WTC11 (cell line): ENCODE data around the gene MYL6B. TPM values are rescaled to one million over a fixed set of nuclear protein-coding genes. Genes with fewer than 3 reads are reported as not detected.

Experiments
- ESRRA ChIP-seq: sonication (generic); formaldehyde crosslinking; IDR thresholded peaks from 2 replicates; pipeline ENCODE4 v1.8.1; 2022; ENCODE audit warnings: mild to moderate bottlenecking, missing genetic modification reagents, borderline replicate concordance
- ETV6 ChIP-seq: sonication (generic); formaldehyde crosslinking; IDR thresholded peaks from 2 replicates; pipeline ENCODE4 v1.8.1; 2022; ENCODE audit warnings: mild to moderate bottlenecking, missing genetic modification reagents
- FOXK1 ChIP-seq: sonication (generic); formaldehyde crosslinking; IDR thresholded peaks from 2 replicates; pipeline ENCODE4 v1.8.0; 2022; ENCODE audit warnings: mild to moderate bottlenecking, moderate library complexity, missing genetic modification reagents
- GABPB1 ChIP-seq: sonication (generic); formaldehyde crosslinking; IDR thresholded peaks from 2 replicates; pipeline ENCODE4 v1.8.1; 2023; ENCODE audit warnings: mild to moderate bottlenecking, missing genetic modification reagents
- SP1 ChIP-seq: sonication (generic); formaldehyde crosslinking; conservative IDR thresholded peaks from 2 replicates; pipeline ENCODE4 v1.8.1; 2022; ENCODE audit warnings: missing genetic modification reagents
- TCF7 ChIP-seq: sonication (generic); formaldehyde crosslinking; IDR thresholded peaks from 2 replicates; pipeline ENCODE4 v1.8.0; 2022; ENCODE audit warnings: mild to moderate bottlenecking, low read depth, missing genetic modification reagents, moderate library complexity
- TEAD1 ChIP-seq: sonication (generic); formaldehyde crosslinking; IDR thresholded peaks from 2 replicates; pipeline ENCODE4 v1.8.0; 2022; ENCODE audit warnings: mild to moderate bottlenecking, missing genetic modification reagents
- ZNF232 ChIP-seq: sonication (generic); formaldehyde crosslinking; IDR thresholded peaks from 2 replicates; pipeline ENCODE4 v1.8.0; 2022; ENCODE audit warnings: mild to moderate bottlenecking, missing genetic modification reagents
- ZNF263 ChIP-seq: sonication (generic); formaldehyde crosslinking; IDR thresholded peaks from 2 replicates; pipeline ENCODE4 v1.8.1; 2022; ENCODE audit warnings: low read depth, mild to moderate bottlenecking, moderate library complexity, missing genetic modification reagents
- total RNA-seq: library from RNA; stranded (reverse); gene quantifications from 3 replicates; pipeline ENCODE4 v1.2.3, GENCODE V29; 2021
- TF ChIP-seq, protein P1 (sequence below): sonication (generic); formaldehyde crosslinking; conservative IDR thresholded peaks from 2 replicates; pipeline ENCODE4 v1.8.1; 2023; ENCODE audit warnings: mild to moderate bottlenecking, low read depth, missing genetic modification reagents, moderate library complexity
- TF ChIP-seq, protein P2 (sequence below): fragments of 250-450 bp; sonication (Bioruptor Pico); IDR thresholded peaks from 2 replicates; pipeline ENCODE4 v1.9.0; 2021; ENCODE audit warnings: mild to moderate bottlenecking, borderline replicate concordance
- TF ChIP-seq, protein P3 (sequence below): sonication (generic); formaldehyde crosslinking; IDR thresholded peaks from 2 replicates; pipeline ENCODE4 v1.8.0; 2022; ENCODE audit warnings: mild to moderate bottlenecking, missing genetic modification reagents
- TF ChIP-seq, protein P4 (sequence below): sonication (generic); formaldehyde crosslinking; IDR thresholded peaks from 2 replicates; pipeline ENCODE4 v1.8.0; 2022; ENCODE audit warnings: mild to moderate bottlenecking, missing genetic modification reagents
- TF ChIP-seq, protein P5 (sequence below): sonication (generic); formaldehyde crosslinking; IDR thresholded peaks from 2 replicates; pipeline ENCODE4 v1.8.1; 2023; ENCODE audit warnings: mild to moderate bottlenecking, moderate library complexity, missing genetic modification reagents
- TF ChIP-seq, protein P6 (sequence below): sonication (generic); formaldehyde crosslinking; IDR thresholded peaks from 2 replicates; pipeline ENCODE4 v1.8.0; 2022; ENCODE audit warnings: mild to moderate bottlenecking, missing genetic modification reagents

The MYL6B gene
- total RNA-seq, 1 experiment from 2014 or later: 173 TPM

DNA sequence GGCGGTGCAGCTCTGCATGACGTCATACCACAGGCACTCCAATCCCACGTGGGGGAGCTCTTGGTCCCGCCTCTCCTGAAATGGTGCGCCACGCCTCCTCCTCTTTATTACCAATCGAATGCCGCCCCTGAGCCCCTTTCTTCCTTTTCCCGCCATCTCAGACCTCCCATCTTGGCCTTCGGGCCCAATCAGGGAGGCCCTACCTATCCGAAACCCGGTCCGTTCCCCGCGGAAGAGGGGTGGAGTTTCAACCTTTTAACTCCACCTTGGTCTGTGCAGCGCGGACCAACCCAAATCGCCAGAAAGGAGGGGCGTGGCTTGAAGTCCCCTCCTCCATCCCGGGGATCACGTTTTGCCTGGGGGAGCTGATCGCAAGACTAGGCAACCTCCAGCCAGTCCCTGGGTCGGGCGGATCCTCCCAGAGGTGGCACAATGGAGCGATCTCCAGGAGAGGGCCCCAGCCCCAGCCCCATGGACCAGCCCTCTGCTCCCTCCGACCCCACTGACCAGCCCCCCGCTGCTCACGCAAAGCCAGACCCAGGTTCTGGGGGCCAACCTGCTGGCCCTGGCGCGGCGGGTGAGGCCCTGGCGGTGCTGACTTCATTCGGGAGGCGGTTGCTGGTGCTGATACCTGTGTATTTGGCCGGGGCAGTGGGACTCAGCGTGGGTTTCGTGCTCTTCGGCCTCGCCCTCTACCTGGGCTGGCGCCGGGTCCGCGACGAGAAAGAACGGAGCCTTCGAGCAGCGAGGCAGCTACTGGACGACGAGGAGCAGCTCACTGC, 24.3 kb upstream of the MYL6B start, which contains the start of gene ESYT1 (continued):
- TF ChIP-seq, protein P1, sequence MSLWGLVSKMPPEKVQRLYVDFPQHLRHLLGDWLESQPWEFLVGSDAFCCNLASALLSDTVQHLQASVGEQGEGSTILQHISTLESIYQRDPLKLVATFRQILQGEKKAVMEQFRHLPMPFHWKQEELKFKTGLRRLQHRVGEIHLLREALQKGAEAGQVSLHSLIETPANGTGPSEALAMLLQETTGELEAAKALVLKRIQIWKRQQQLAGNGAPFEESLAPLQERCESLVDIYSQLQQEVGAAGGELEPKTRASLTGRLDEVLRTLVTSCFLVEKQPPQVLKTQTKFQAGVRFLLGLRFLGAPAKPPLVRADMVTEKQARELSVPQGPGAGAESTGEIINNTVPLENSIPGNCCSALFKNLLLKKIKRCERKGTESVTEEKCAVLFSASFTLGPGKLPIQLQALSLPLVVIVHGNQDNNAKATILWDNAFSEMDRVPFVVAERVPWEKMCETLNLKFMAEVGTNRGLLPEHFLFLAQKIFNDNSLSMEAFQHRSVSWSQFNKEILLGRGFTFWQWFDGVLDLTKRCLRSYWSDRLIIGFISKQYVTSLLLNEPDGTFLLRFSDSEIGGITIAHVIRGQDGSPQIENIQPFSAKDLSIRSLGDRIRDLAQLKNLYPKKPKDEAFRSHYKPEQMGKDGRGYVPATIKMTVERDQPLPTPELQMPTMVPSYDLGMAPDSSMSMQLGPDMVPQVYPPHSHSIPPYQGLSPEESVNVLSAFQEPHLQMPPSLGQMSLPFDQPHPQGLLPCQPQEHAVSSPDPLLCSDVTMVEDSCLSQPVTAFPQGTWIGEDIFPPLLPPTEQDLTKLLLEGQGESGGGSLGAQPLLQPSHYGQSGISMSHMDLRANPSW (CRISPR knock-in tag): no peak
- 0 out of 2 replicates have a peak, but pooled peaks have one; percentile 13 for TF ChIP-seq ESRRA
- TF ChIP-seq, protein P2, sequence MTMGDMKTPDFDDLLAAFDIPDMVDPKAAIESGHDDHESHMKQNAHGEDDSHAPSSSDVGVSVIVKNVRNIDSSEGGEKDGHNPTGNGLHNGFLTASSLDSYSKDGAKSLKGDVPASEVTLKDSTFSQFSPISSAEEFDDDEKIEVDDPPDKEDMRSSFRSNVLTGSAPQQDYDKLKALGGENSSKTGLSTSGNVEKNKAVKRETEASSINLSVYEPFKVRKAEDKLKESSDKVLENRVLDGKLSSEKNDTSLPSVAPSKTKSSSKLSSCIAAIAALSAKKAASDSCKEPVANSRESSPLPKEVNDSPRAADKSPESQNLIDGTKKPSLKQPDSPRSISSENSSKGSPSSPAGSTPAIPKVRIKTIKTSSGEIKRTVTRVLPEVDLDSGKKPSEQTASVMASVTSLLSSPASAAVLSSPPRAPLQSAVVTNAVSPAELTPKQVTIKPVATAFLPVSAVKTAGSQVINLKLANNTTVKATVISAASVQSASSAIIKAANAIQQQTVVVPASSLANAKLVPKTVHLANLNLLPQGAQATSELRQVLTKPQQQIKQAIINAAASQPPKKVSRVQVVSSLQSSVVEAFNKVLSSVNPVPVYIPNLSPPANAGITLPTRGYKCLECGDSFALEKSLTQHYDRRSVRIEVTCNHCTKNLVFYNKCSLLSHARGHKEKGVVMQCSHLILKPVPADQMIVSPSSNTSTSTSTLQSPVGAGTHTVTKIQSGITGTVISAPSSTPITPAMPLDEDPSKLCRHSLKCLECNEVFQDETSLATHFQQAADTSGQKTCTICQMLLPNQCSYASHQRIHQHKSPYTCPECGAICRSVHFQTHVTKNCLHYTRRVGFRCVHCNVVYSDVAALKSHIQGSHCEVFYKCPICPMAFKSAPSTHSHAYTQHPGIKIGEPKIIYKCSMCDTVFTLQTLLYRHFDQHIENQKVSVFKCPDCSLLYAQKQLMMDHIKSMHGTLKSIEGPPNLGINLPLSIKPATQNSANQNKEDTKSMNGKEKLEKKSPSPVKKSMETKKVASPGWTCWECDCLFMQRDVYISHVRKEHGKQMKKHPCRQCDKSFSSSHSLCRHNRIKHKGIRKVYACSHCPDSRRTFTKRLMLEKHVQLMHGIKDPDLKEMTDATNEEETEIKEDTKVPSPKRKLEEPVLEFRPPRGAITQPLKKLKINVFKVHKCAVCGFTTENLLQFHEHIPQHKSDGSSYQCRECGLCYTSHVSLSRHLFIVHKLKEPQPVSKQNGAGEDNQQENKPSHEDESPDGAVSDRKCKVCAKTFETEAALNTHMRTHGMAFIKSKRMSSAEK (CRISPR knock-in tag): no peak
- TF ChIP-seq, protein P3, sequence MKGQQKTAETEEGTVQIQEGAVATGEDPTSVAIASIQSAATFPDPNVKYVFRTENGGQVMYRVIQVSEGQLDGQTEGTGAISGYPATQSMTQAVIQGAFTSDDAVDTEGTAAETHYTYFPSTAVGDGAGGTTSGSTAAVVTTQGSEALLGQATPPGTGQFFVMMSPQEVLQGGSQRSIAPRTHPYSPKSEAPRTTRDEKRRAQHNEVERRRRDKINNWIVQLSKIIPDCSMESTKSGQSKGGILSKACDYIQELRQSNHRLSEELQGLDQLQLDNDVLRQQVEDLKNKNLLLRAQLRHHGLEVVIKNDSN (CRISPR knock-in tag): peak; percentile 69; the same call in 1 of the 2 replicates
- TF ChIP-seq SP1 (CRISPR knock-in tag): peak; percentile 82; the same call in 1 of the 2 replicates
- peak; percentile 81 for TF ChIP-seq ETV6 (CRISPR knock-in tag)
- TF ChIP-seq TCF7 (CRISPR knock-in tag): no peak
- peak; percentile 11; the same call in 1 of the 2 replicates for TF ChIP-seq TEAD1
- TF ChIP-seq, protein P4, sequence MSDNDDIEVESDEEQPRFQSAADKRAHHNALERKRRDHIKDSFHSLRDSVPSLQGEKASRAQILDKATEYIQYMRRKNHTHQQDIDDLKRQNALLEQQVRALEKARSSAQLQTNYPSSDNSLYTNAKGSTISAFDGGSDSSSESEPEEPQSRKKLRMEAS (CRISPR knock-in tag): peak; percentile 82
- peak; percentile 87; the same call in 1 of the 2 replicates for TF ChIP-seq ZNF232 (CRISPR knock-in tag)
- TF ChIP-seq ZNF263: no peak
- TF ChIP-seq, protein P5, sequence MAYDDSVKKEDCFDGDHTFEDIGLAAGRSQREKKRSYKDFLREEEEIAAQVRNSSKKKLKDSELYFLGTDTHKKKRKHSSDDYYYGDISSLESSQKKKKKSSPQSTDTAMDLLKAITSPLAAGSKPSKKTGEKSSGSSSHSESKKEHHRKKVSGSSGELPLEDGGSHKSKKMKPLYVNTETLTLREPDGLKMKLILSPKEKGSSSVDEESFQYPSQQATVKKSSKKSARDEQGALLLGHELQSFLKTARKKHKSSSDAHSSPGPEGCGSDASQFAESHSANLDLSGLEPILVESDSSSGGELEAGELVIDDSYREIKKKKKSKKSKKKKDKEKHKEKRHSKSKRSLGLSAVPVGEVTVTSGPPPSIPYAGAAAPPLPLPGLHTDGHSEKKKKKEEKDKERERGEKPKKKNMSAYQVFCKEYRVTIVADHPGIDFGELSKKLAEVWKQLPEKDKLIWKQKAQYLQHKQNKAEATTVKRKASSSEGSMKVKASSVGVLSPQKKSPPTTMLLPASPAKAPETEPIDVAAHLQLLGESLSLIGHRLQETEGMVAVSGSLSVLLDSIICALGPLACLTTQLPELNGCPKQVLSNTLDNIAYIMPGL (CRISPR knock-in tag): 0 out of 2 replicates have a peak, but pooled peaks have one; percentile 60
- TF ChIP-seq, protein P6, sequence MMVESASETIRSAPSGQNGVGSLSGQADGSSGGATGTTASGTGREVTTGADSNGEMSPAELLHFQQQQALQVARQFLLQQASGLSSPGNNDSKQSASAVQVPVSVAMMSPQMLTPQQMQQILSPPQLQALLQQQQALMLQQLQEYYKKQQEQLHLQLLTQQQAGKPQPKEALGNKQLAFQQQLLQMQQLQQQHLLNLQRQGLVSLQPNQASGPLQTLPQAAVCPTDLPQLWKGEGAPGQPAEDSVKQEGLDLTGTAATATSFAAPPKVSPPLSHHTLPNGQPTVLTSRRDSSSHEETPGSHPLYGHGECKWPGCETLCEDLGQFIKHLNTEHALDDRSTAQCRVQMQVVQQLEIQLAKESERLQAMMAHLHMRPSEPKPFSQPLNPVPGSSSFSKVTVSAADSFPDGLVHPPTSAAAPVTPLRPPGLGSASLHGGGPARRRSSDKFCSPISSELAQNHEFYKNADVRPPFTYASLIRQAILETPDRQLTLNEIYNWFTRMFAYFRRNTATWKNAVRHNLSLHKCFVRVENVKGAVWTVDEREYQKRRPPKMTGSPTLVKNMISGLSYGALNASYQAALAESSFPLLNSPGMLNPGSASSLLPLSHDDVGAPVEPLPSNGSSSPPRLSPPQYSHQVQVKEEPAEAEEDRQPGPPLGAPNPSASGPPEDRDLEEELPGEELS (CRISPR knock-in tag): peak; percentile 69; the same call in 1 of the 2 replicates
- TF ChIP-seq FOXK1: peak; percentile 53; the same call in 1 of the 2 replicates
- peak; percentile 38; the same call in 1 of the 2 replicates for TF ChIP-seq GABPB1
